Activated T-helper 17 cell treated with anti-CD3 and anti-CD28 coated beads, Interleukin-2, amount 50 U/mL, for 72 hours (primary cell): Measurements from ENCODE around the gene B4GALT1. TPM values are rescaled to one million over a fixed set of nuclear protein-coding genes. Genes with fewer than 3 reads are reported as not detected.
A peak's percentile ranks its signal among the peaks of the same experiment; 100 is the strongest.

Experiments
- ATAC-seq: fragments of 150-1000 bp; cut with Tn5 transposase; replicated peaks from 2 replicates; pipeline ENCODE4 v1.10.0; 2021; ENCODE audit warnings: mild to moderate bottlenecking, moderate library complexity
- H3K27ac Mint-ChIP-seq: one replicate; pipeline ENCODE4 v1.8.0; 2022; ENCODE audit warnings: mixed read lengths
- H3K27me3 Mint-ChIP-seq: one replicate; pipeline ENCODE4 v1.8.0; 2022; ENCODE audit warnings: mixed read lengths
- H3K36me3 Mint-ChIP-seq: one replicate; pipeline ENCODE4 v1.8.0; 2022; ENCODE audit warnings: low read depth, mild to moderate bottlenecking, mixed read lengths
- H3K4me1 Mint-ChIP-seq: one replicate; pipeline ENCODE4 v1.8.0; 2022; ENCODE audit warnings: mixed read lengths
- H3K4me3 Mint-ChIP-seq: one replicate; pipeline ENCODE4 v1.8.0; 2022; ENCODE audit warnings: mild to moderate bottlenecking, mixed read lengths
- H3K9me3 Mint-ChIP-seq: one replicate; pipeline ENCODE4 v1.8.0; 2022; ENCODE audit warnings: mixed read lengths
- total RNA-seq, 2 donors: library from RNA; stranded (reverse); gene quantifications; one replicate each; pipeline ENCODE4 v1.2.3, GENCODE V29; 2022

The B4GALT1 gene
- total RNA-seq, 2 donors from 2014 or later = 45.4 to 57.9 TPM

DNA sequence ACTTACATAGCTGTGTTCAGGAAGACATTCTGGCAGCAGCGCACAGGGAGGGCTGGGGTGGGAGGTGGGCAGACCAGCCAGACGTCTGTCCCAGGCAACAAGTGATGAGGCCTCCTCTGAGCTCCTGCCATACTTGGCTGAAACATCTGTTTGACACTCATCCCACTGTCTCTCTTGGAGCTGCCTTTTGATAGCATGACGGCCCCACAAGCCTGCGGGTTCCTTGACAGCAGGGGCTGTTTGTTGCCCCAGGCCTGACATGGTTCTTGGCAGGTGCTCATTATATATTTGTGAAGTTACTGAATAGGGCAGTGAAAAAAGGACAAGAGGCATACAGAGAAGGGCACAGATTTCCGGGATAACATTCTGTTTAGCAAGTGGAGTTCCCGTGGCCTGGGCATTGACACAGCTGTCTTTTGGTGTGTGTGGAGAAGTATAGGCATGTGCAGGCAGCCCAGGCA lies 22.2 kb upstream of the B4GALT1 start:
- no peaks in the 10 kb centered on the region for H3K9me3 Mint-ChIP-seq
- H3K27ac Mint-ChIP-seq = no peak overlapping the region
- H3K36me3 Mint-ChIP-seq = no peaks in the 10 kb centered on the region
- H3K27me3 Mint-ChIP-seq = no peaks in the 10 kb centered on the region
- no peak for ATAC-seq
- no peak overlapping the region for H3K4me3 Mint-ChIP-seq
- H3K4me1 Mint-ChIP-seq = no peaks in the 10 kb centered on the region

DNA sequence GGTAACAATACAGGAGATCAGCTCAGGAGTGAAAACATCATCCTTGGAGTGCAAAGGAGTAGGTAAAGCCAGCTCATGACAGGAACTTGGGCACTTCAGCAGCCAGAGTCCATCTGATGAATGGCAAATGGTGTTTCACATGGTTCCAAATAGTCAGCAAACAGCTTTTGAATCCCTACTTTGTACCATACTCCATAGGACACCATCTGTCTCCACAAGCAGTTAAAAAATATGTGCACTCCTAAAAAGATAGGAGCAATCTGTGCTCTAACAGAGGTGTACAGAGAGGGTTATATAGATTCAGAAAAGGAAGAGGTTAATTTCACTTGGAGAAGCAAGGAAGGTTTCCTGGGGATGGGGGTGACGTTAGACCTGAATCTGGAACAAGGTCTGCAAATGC lies 21.6 kb upstream of the B4GALT1 start:
- Mint-ChIP-seq H3K4me1 (no peaks in the 10 kb centered on the region), H3K27ac (no peak overlapping the region), H3K27me3 (no peaks in the 10 kb centered on the region), H3K9me3 (no peaks in the 10 kb centered on the region), H3K4me3 (no peak overlapping the region), H3K36me3 (no peaks in the 10 kb centered on the region)
- ATAC-seq = no peak

DNA sequence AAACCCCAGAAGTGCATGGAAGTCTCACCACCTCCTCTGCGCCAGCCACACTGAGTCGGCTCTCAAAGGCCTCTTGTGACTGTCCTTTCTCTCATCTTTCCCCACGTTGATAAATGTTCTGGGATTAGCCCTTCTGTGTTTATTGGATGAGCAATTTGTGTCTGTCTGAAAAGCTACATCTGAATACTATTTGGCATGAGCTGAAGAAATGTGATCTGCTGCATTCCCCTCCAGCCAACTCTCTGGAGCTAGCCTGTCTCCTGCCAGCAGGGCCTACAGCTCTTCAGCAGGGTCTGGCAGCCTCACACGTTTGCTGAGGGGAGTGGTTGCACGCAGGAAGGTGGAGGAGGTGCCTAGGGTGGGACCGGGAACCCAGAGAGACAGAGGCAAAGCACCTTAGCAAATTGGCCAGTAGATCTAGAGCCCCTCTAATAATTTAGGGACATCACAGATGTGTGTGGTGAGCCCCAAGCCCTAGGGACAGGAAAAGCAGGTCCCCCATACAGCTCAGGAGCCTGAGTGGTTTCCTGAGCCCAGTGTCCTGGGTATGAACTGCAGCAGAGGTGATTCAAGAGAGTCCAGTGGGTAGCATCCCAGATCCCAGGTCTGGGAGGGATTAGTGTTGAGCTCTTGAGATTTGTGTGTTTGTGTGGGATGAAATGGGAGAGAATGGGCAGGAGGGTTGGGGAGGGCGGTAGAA lies 20.5 kb upstream of the B4GALT1 start:
- no peaks in the 10 kb centered on the region for H3K4me1 Mint-ChIP-seq
- no peaks in the 10 kb centered on the region for H3K36me3 Mint-ChIP-seq
- no peaks in the 10 kb centered on the region for H3K9me3 Mint-ChIP-seq
- ATAC-seq = no peak
- H3K4me3 Mint-ChIP-seq = no peak overlapping the region
- H3K27ac Mint-ChIP-seq = no peak overlapping the region
- H3K27me3 Mint-ChIP-seq = no peaks in the 10 kb centered on the region

DNA sequence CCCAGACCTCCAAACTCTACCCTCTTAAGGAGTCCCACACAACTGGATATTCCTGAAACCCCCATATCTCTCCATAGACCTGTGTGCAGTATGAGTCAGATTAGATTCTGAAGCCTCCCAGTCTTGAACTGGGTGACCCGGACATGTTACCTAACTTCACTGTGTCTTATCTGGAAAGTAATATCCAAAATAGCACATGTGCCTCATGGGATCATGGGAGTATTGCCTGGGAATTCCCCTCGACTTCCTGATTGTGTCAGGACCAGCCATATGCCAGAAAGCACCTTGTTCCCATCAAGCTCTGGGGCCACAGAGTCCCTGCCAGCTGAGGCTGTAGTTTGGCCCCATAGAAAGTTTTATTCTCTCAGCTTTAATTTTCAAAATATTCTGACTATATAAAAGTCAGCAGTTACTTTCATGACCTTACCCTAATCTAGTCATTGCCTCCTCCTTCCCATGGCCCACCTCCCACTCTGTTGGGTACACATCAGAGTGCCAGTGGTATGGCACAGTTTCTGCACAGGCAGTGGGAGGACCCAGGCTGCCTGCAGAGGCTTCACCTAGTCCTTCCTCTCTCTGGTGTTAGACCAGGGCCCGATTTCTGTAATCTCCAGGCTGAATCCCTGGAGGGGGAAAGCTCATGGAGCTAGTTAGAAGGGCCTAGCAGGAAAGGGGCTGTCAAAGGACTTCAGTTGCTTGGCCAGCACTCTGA lies 19.5 kb upstream of the B4GALT1 start:
- peak; percentile 29 for ATAC-seq
- Mint-ChIP-seq H3K4me3 (no peak overlapping the region), H3K36me3 (no peaks in the 10 kb centered on the region), H3K4me1 (no peaks in the 10 kb centered on the region), H3K27ac (peak overlapping the region; percentile 36), H3K27me3 (peaks cover 4% of the 10 kb centered on the region), H3K9me3 (no peaks in the 10 kb centered on the region)

DNA sequence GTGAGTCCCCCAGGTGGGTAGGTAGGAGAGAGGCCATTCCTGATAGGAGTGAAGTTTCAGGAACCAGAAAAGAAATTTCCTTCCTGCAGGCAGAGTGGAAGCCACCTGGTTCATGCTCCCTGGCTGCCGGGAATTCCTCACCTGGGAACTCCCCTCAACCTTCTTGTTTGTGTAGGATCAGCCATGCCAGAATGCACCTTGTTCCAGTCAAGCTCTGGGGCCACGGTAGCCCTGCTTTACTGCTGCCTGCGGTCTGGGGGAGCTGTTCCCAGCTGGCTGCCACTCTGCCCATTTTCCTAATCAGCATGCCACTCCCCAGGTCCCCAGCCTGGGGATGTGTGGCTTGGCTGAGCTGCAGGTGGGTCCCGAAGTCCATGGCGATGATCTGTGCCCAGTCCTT lies 18.7 kb upstream of the B4GALT1 start:
- ATAC-seq = no peak
- no peaks in the 10 kb centered on the region for H3K36me3 Mint-ChIP-seq
- H3K27ac Mint-ChIP-seq = no peak overlapping the region
- H3K4me3 Mint-ChIP-seq = no peak overlapping the region
- H3K9me3 Mint-ChIP-seq = no peaks in the 10 kb centered on the region
- no peaks in the 10 kb centered on the region for H3K4me1 Mint-ChIP-seq
- peaks cover 4% of the 10 kb centered on the region for H3K27me3 Mint-ChIP-seq

DNA sequence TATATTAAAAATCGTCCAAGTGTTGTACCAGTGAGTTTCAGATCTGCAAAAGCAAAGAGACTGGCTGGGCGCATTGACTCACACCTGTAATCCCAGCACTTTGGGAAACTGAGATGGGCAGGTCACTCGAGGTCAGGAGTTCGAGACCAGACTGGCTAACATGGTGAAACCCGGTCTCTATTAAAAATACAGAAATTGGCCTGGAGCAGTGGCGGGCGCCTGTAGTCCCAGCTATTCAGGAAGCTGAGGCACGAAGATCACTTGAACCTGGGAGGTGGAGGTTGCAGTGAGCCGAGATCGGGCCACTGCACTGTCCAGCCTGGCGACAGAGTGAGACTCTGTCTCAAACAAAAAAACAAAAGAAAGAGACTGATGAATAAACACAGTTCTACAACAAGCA lies 18.3 kb upstream of the B4GALT1 start:
- Mint-ChIP-seq H3K27ac (no peak overlapping the region), H3K36me3 (no peaks in the 10 kb centered on the region), H3K27me3 (peaks cover 4% of the 10 kb centered on the region), H3K4me1 (no peaks in the 10 kb centered on the region), H3K4me3 (no peak overlapping the region), H3K9me3 (no peaks in the 10 kb centered on the region)
- ATAC-seq = no peak

DNA sequence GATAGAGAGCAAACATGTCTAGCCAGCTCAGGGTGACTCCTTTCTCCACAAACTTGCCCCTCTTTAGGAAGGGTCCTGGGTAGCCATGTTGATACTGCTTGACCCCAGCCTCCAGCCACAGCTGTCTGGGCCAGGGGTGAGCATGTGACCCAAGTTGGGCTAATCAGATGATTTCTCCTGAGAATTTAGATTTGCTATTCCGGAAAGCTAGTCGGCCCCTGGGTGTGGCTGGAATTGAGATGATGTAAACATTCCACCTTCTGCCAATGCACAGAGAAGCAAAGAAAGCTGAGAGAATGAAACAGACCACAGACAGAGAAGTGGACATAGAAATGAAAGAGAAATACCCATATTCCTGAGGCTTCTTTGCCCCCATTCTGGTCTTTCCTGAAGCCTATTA lies 17.8 kb upstream of the B4GALT1 start:
- no peak overlapping the region for H3K27ac Mint-ChIP-seq

DNA sequence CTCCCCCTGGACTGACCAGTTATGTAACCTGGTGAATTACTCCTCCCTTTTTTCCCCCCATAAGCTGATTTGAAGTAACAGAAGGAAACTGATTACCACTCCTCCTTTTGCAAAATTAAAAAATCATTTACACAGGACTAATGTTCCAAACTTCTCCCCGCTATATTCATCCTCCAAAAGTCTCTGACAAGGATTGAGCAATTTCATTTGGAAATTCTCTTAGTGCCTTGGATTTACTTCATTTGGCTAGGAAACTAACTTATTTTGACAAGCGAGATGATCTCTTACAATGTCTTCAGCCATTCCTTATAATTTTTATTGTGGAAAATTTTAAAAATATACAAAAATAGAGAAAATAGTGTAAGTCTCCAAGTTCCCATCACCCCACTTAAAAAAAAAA lies 15.4 kb upstream of the B4GALT1 start:
- no peaks in the 10 kb centered on the region for H3K9me3 Mint-ChIP-seq
- no peak for ATAC-seq
- no peaks in the 10 kb centered on the region for H3K4me1 Mint-ChIP-seq
- H3K36me3 Mint-ChIP-seq = no peaks in the 10 kb centered on the region
- peaks cover 4% of the 10 kb centered on the region for H3K27me3 Mint-ChIP-seq
- no peak overlapping the region for H3K27ac Mint-ChIP-seq
- no peak overlapping the region for H3K4me3 Mint-ChIP-seq

More for the DNA sequence above, 17.8 kb upstream of the B4GALT1 start:
- no peak overlapping the region for H3K4me3 Mint-ChIP-seq
- no peaks in the 10 kb centered on the region for H3K9me3 Mint-ChIP-seq
- H3K4me1 Mint-ChIP-seq = no peaks in the 10 kb centered on the region
- no peak for ATAC-seq
- peaks cover 4% of the 10 kb centered on the region for H3K27me3 Mint-ChIP-seq
- H3K36me3 Mint-ChIP-seq = no peaks in the 10 kb centered on the region

DNA sequence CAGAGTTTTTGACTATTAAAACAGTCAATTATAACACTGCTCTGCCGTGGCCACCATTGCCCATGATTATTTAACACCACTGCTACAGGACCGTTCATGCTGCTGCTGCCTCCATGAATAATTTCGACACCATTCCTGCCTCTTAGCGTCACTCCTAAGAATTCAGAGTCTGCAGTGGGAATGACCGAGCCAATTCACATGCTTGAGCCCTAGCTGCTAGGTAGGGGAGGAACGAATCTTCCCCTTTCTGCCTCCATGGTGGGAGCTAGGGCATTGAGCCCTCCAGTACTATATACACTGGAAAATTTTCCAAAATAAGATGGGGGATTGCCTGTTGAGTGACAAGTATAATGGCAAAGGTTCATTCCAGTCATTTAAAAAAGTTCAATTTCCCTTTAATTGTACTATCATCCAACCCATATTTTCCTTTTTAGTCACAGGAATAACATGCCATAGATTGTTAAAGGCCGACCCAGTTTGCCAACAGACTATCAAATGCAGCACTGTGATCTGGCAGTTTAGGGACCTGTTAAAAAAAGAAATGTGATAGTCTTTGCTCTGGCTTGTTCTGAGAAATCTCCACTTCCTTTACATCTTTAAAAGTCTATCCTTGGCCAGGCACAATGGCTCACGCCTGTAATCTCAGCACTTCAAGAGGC lies 13.5 kb upstream of the B4GALT1 start:
- Mint-ChIP-seq H3K9me3 (no peaks in the 10 kb centered on the region), H3K27me3 (peaks cover 4% of the 10 kb centered on the region), H3K36me3 (no peaks in the 10 kb centered on the region), H3K27ac (no peak overlapping the region), H3K4me3 (no peak overlapping the region), H3K4me1 (no peaks in the 10 kb centered on the region)
- ATAC-seq = no peak

DNA sequence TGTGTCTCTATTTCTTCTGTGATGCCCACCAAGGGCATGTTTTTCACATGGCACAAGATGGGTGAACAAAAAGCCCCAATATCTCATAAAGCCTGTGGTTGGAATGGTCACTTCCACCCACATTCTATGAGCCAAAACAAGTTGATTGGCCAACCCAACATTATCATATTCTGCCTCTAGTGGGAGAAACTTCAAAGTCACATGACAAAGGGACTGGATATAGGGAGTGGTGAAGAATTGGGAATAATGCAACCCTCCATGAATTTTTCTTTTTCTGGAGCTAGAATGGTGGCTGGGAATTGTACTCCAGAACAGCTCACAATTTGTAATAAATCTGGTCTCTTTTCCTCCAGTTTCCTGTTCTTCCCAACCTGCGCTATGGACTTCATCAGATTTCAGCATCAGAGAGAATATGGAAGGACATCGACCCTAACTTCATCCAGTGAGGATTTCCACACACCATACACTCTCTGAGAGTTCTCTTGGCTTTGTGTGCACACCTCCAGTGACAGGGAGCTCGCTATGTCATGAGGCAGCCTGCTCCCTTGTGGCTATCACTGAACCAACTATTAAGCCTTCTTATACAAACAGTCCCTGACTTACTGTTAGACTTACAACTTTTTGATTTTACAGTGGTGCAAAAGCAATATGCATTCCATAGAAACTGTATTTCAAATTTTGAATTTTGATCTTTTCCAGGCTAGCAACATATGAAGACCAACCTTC lies 12.0 kb upstream of the B4GALT1 start:
- no peak overlapping the region for H3K27ac Mint-ChIP-seq
- H3K4me3 Mint-ChIP-seq = no peak overlapping the region
- H3K27me3 Mint-ChIP-seq = peaks cover 4% of the 10 kb centered on the region
- no peaks in the 10 kb centered on the region for H3K9me3 Mint-ChIP-seq
- H3K36me3 Mint-ChIP-seq = no peaks in the 10 kb centered on the region
- no peaks in the 10 kb centered on the region for H3K4me1 Mint-ChIP-seq
- ATAC-seq = no peak

DNA sequence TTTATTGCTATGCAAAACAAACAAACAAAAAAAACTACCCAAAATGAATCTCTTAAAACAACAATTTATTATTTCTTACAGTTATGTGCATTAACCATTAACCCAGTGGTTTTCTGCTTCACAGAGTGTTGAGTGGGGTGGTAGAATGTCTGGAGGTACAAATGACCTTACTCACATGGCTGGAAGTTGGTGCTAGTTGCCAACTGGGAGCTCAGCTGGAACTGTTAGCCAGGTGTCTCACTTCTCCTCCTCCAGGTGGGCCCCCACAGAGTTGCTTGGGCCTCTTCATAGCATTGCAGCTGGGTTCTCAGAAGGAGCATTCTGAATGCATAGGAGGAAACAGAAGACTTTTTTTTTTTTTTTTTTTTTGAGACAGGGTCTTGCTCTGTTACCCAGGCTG lies 10.5 kb upstream of the B4GALT1 start:
- Mint-ChIP-seq H3K4me3 (no peak overlapping the region), H3K36me3 (no peaks in the 10 kb centered on the region), H3K27me3 (peaks cover 4% of the 10 kb centered on the region), H3K27ac (no peak overlapping the region), H3K4me1 (no peaks in the 10 kb centered on the region), H3K9me3 (no peaks in the 10 kb centered on the region)
- ATAC-seq = no peak

DNA sequence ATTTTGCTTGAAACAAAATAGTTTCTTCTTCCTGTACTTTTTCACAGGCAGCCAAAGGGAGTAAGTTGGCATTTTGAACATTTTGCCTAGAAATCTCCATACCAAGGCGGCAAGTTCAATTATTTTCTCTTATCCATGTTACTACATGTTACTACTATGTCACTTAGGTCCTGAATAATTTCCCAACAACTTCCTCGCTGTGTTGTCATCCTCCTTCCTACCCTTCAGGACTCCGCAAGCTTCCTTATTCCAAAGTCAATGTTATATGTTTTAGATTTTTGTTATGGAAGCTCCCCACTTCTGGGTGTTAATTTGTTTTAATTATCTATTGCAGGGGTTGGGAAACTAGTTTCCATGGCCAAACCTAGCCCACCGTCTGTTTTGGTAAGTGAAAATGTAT lies 9.9 kb upstream of the B4GALT1 start:
- no peak overlapping the region for H3K4me3 Mint-ChIP-seq
- no peak for ATAC-seq
- H3K27me3 Mint-ChIP-seq = peaks cover 2% of the 10 kb centered on the region
- no peaks in the 10 kb centered on the region for H3K9me3 Mint-ChIP-seq
- no peaks in the 10 kb centered on the region for H3K4me1 Mint-ChIP-seq
- no peak overlapping the region for H3K27ac Mint-ChIP-seq
- no peaks in the 10 kb centered on the region for H3K36me3 Mint-ChIP-seq

DNA sequence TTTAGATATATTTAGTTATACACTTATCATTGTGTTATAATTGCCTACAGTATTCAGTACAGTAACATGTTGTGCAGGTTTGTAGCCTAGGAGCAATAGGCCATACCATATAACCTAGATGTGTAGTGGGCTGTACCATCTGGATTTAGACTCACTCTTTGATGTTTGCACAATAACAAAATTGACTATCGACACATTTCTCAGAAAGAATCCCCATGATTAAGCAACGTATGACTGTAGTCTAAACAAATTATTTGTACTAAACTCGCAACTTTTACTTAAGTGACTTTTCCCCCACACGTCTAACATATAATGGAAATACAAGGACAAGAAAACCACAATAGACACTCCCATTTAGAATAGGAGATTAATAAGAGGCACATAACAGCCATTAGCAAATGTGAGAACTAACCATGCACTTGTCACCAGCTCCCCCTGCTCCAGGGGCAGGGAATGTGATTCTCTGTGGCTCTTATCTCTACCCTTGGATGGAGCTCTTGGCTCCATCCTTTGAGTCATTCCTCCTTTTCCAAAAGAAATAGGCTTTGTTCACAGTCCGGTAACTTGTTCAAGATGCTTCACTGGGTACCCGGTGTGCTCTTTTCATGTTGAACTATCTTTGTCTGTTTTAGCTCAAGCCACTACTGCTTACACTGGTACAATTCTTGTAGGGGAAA lies 8.7 kb upstream of the B4GALT1 start:
- no peak for ATAC-seq
- Mint-ChIP-seq H3K4me1 (no peaks in the 10 kb centered on the region), H3K4me3 (no peak overlapping the region), H3K27ac (no peak overlapping the region), H3K36me3 (no peaks in the 10 kb centered on the region), H3K9me3 (no peaks in the 10 kb centered on the region), H3K27me3 (no peaks in the 10 kb centered on the region)
